BJ (cell line): Measurements from ENCODE around the gene WDR33. TPM values are rescaled to one million over a fixed set of nuclear protein-coding genes. Genes with fewer than 3 reads are reported as not detected.

Source experiments
- CTCF ChIA-PET: fragments of 350-600 bp; formaldehyde crosslinking; extraction: SDS; loops from one replicate; lab custom pipeline; 2021; ENCODE audit warnings: antibody characterized with exemption, inconsistent platforms; lab: Yijun Ruan, JAX
- POLR2A ChIA-PET: fragments of 300-600 bp; sonication (Branson Sonifier 250); formaldehyde crosslinking; extraction: SDS; loops from one replicate; lab custom pipeline; 2021; ENCODE audit warnings: antibody characterized with exemption; lab: Charles Lee
- DNase-seq: peaks from one replicate; pipeline ENCODE4 v3.0.0-alpha.2; 2011; ENCODE audit warnings: low read depth
- H3K27me3 ChIP-seq: 2 replicates; pipeline ENCODE4 v1.6.0; 2011; ENCODE audit warnings: low read length; ENCODE audit not compliant: control insufficient read depth, insufficient read depth
- H3K36me3 ChIP-seq: 2 replicates; pipeline ENCODE4 v1.5.1; 2011; ENCODE audit warnings: low read length; ENCODE audit not compliant: control insufficient read depth, insufficient read depth
- H3K4me3 ChIP-seq: 2 replicates; pipeline ENCODE4 v1.5.1; 2011; ENCODE audit warnings: low read depth, mild to moderate bottlenecking, control low read depth, low read length
- polyA plus RNA-seq: library from polyadenylated mRNA; depleted of rRNA; stranded (reverse); fragments of >200 nt; gene quantifications from 2 replicates; pipeline ENCODE4 v1.2.3, GENCODE V29; 2011
- TF ChIP-seq, protein P1 (sequence below): IDR thresholded peaks from 2 replicates; pipeline ENCODE4 v1.5.1; 2011; ENCODE audit warnings: low read depth, mild to moderate bottlenecking, control low read depth, inconsistent platforms, low read length, moderate library complexity; ENCODE audit not compliant: insufficient read depth

The WDR33 gene
- polyA plus RNA-seq, 1 experiment: 14.8 TPM

- Histone ChIP-seq H3K36me3 (no peaks in the 10 kb centered on the region; the same call in 1 of the 2 replicates), H3K4me3 (no peak overlapping the region), H3K27me3 (no peaks in the 10 kb centered on the region)
- TF ChIP-seq, protein P1, sequence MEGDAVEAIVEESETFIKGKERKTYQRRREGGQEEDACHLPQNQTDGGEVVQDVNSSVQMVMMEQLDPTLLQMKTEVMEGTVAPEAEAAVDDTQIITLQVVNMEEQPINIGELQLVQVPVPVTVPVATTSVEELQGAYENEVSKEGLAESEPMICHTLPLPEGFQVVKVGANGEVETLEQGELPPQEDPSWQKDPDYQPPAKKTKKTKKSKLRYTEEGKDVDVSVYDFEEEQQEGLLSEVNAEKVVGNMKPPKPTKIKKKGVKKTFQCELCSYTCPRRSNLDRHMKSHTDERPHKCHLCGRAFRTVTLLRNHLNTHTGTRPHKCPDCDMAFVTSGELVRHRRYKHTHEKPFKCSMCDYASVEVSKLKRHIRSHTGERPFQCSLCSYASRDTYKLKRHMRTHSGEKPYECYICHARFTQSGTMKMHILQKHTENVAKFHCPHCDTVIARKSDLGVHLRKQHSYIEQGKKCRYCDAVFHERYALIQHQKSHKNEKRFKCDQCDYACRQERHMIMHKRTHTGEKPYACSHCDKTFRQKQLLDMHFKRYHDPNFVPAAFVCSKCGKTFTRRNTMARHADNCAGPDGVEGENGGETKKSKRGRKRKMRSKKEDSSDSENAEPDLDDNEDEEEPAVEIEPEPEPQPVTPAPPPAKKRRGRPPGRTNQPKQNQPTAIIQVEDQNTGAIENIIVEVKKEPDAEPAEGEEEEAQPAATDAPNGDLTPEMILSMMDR: no peak
- ChIA-PET POLR2A (no interaction called here), CTCF (no interaction called here)
- no peak for DNase-seq
Measured at GRCh38 chr2:127740665-127741288, 70.2 kb downstream of the WDR33 start.

DNA sequence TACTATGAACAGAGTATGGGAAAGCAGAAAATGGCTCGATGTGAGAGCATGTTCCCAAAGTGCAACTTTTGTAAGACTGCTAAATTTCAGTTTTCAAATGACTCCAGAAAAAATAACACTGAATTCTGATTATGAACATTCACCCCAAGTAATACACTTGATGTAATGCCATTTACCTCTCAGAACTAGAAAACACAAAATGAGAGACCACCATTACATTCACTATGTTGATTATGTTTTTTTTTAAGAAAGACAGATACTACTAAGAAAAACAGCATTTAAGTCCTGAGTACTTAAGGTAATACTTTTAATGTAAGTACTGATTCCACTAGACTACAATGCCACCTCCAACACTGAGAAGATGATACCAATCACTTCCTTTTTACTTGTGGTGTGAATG, 71.2 kb downstream of the WDR33 start:
- Histone ChIP-seq H3K36me3 (no peaks in the 10 kb centered on the region; the same call in 1 of the 2 replicates), H3K27me3 (no peaks in the 10 kb centered on the region), H3K4me3 (no peak overlapping the region)
- DNase-seq: no peak
- ChIA-PET POLR2A (no interaction called here), CTCF (no interaction called here)
- TF ChIP-seq, protein P1: no peak

DNA sequence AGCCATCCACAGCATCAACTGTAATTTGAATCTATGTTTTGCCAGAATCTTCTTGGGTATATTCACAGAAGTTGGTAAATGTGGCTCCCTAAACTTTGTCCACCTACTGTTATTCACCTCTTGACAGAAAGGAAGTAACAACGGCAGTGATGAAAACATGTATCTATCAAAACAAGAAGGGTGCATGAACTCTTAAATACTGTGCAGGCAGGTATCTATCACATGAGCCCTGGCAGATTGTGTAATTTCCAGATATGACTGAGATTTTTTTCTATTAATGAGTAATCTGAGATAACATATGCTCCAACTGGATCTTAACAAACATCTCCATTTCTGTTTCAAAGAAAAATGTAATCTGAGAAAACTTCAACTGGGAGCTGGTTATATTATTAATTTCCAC, 73.1 kb downstream of the WDR33 start:
- Histone ChIP-seq H3K4me3 (no peak overlapping the region), H3K27me3 (no peaks in the 10 kb centered on the region), H3K36me3 (no peaks in the 10 kb centered on the region)
- CTCF ChIA-PET: no interaction called here
- no peak for DNase-seq
- TF ChIP-seq, protein P1: no peak
- POLR2A ChIA-PET: no interaction called here

DNA sequence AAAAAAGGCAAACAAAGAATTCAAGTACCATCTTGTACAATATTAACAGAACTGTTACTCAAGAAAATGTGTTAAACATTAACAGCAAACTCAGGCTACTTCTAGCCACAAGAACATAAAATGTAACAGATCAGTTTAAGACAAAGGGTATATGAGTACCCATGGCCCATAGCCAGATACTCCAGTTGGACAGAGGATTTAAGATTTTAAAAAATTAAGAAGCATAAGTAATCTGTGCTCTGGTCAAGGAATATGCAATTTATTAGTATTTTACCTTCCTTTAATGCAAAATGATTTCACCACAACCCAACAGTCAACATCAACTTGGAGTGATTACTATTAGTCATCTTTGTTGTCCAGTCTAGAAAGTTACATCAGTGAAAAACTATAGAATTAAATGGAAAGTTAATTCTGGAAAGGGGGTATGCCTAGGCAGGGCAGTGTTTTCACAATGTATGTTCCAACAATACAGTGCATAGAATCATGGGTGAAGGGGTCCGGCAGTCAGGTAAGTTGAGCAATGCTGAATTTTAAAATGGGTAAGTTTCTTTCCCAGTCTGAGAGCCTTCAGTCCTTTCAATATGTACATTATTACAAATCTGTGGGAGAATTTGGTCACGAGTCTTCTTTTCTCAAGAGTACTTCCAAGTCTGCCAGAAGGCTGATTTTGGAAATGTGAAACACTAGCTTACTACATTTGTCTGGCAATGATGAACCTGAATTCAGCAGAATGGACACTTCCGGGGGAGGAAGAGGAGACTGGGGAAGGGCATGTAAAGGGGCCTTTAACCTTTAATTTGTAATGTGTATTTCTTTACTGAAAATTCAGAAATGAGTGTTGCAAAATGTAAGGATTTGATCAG, 75.2 kb downstream of the WDR33 start:
- ChIA-PET CTCF (no interaction called here), POLR2A (no interaction called here)
- Histone ChIP-seq H3K27me3 (no peaks in the 10 kb centered on the region), H3K36me3 (no peaks in the 10 kb centered on the region), H3K4me3 (no peak overlapping the region)
- DNase-seq: no peak
- TF ChIP-seq, protein P1: no peak

DNA sequence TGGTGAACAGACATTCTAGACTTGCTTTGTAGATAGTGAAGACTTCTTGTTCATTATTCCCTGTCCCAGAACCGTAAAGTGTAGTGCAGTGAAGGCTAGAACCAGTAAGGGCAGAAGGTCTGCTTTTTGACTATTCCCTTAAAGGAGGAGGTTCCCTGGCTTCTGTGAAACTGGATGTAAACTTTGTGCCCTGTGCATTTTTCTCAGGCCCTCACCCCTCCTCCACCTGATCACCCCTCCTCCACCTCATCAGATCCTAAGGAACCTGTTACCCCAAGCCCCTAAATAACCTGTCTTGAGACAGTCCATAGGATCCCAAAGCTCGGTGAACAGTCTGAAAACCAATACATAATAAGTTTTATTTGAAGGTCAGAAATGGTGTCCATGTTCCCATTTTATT, 75.9 kb downstream of the WDR33 start:
- H3K27me3 ChIP-seq: no peaks in the 10 kb centered on the region
- POLR2A ChIA-PET: no interaction called here
- no peak for DNase-seq
- no peaks in the 10 kb centered on the region for H3K36me3 ChIP-seq
- TF ChIP-seq, protein P1: no peak
- H3K4me3 ChIP-seq: no peak overlapping the region
- CTCF ChIA-PET: interaction anchor here (1.3 kb wide), 1 partner anchor 13 kb away, joined by 3 read pairs; no protein-coding TSS in a partner anchor
